Mammary epithelial cell (primary cell): ENCODE data around the gene TUBGCP5.

Source experiments
- CTCF ChIP-seq, 2 donors: IDR thresholded peaks in 1 of 2; conservative IDR thresholded peaks in 1 of 2; 2 replicates each; pipeline ENCODE4 v1.5.1; 2011 to 2012; ENCODE audit warnings: inconsistent platforms in 2 of 2, low read length in 2 of 2, mild to moderate bottlenecking in 2 of 2, control low read depth in 1 of 2, low read depth in 1 of 2; ENCODE audit not compliant: insufficient read depth in 1 of 2; ENCODE audit errors: extremely low read depth in 1 of 2
- EZH2 ChIP-seq: IDR thresholded peaks from 2 replicates; pipeline ENCODE4 v1.6.1; 2012; ENCODE audit warnings: low read length, inconsistent platforms, borderline replicate concordance

- TF ChIP-seq CTCF (conservative IDR thresholded peaks at IDR 0.05 in 1 of 2, IDR thresholded peaks at IDR 0.05 in 1 of 2; ENCODE audit: extremely low read depth in 1 of 2, insufficient read depth in 1 of 2, low read depth in 1 of 2, low read length in 2 of 2), result no peak
- TF ChIP-seq EZH2, result no peak
Measured at GRCh38 chr15:23064156-23064555, 24.8 kb upstream of the TUBGCP5 start.
